Psoas muscle (tissue), 8 donors: ENCODE measurements around the gene SLC22A7. TPM values are rescaled to one million over a fixed set of nuclear protein-coding genes. Genes with fewer than 3 reads are reported as not detected.

Experiments used
- ATAC-seq, 4 donors: fragments of 200-7000 bp; cut with Tn5 transposase; one replicate each; pipeline ENCODE4 v1.9.1; 2020; ENCODE audit warnings: moderate library complexity in 3 of 4, mild to moderate bottlenecking in 2 of 4
- DNase-seq, 2 donors: peaks; one replicate each; pipeline ENCODE4 v3.0.0-alpha.2; 2020
- H3K27ac ChIP-seq: fragments of 200-600 bp; one replicate; pipeline ENCODE4 v1.8.0; 2022
- H3K27me3 ChIP-seq, 3 donors: fragments of 200-600 bp in 1 of 3; one replicate each; pipeline versions ENCODE4 v1.6.1 to v1.8.0; 2013 to 2022; ENCODE audit warnings: low read length in 2 of 3, mild to moderate bottlenecking in 2 of 3, moderate library complexity in 1 of 3; ENCODE audit not compliant: insufficient read depth in 3 of 3
- H3K36me3 ChIP-seq, 2 donors: fragments of 200-600 bp in 1 of 2; one replicate each; pipeline versions ENCODE4 v1.6.1 to v1.8.0; 2013 to 2022; ENCODE audit warnings: low read depth in 1 of 2, mild to moderate bottlenecking in 1 of 2, moderate library complexity in 1 of 2; ENCODE audit not compliant: insufficient read depth in 1 of 2
- H3K4me1 ChIP-seq: fragments of 200-600 bp; one replicate; pipeline ENCODE4 v1.8.0; 2022
- H3K4me3 ChIP-seq: fragments of 200-600 bp; one replicate; pipeline ENCODE4 v1.8.0; 2022; ENCODE audit warnings: mild to moderate bottlenecking
- H3K9me3 ChIP-seq: fragments of 200-600 bp; one replicate; pipeline ENCODE4 v1.8.0; 2022
- CTCF ChIP-seq: fragments of 200-600 bp; IDR thresholded peaks from one replicate; pipeline ENCODE4 v1.8.0; 2022; ENCODE audit warnings: antibody characterized with exemption
- WGBS, 3 donors: extraction: QIAGEN DNeasy Blood & Tissue Kit; methylation state at CpG; one replicate each; pipeline versions ENCODE4 v1.1.6 to v1.1.7; 2013; 5-methylcytosine and 5-hydroxymethylcytosine counted together
- intact Hi-C, 2 donors: fragments of 100-400 bp; cut with DNase I; formaldehyde crosslinking; loops; one replicate each; pipeline versions ENCODE4 v1.11.0 to v1.14.2; 2022
- polyA plus RNA-seq, 3 donors: library from polyadenylated mRNA; stranded (reverse); fragments of 200-250 nt; gene quantifications; one replicate each; pipeline ENCODE4 v1.2.3, GENCODE V29; 2013
- total RNA-seq, 4 donors: library from RNA; stranded (reverse); fragmentation: NEBNext Ultra II Directional in 2 of 4; extraction: Animal tissue kit (Norgen Biotek cat#: 25700) in 2 of 4; gene quantifications; one replicate each; pipeline versions ENCODE4 v1.2.1 to v1.2.4, GENCODE V29; 2021 to 2023
- donor health status: healthy with polysubstance abuse.
- donor health status: DM: no; HTN: no; CAD: no; lungs with moderate emphysema.
- donor health status: Bipolar disorder and iron deficiency.
- donor health status: healthy.
- donor health status: DM: yes; HTN: yes; CAD: no.
- donor health status: DM: no; HTN: no; CAD: no.
- donor health status: DM: no; HTN: no; CAD: no.
- donor health status: DM: yes; HTN: yes; CAD: no.

SLC22A7 gene
- total and polyA plus RNA-seq, 7 donors = not detected

DNA sequence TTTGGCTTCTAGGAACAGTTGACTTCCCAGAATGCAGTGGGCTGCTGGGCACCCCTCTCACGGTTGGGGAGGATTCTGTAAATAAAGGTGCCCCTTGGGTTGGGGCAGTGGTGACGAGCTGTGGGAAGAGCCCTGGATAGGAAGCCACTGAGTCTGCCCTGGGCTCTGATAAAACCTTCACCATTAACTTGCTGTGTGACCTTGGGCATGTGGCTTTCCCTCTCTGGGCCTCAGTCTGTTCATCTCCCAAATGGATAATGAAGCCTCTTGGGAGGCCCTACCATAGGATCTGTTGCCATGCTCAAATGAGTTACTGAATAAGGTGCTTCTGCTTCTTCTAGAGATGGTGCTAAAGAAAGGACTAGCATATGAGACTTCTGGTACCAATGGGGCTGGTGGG, 6.8 kb downstream of the SLC22A7 start:
- ATAC-seq = no peak
- intact Hi-C loops = no loop called here
- Histone ChIP-seq H3K4me1 (peaks cover 10% of the 10 kb centered on the region), H3K9me3 (no peaks in the 10 kb centered on the region), H3K27ac (no peak overlapping the region), H3K36me3 (no peaks in the 10 kb centered on the region), H3K4me3 (no peak overlapping the region), H3K27me3 (peaks cover 0 to 47% (median 0%) of the 10 kb centered on the region in 3 donors)
- no peak for DNase-seq
- no peak for TF ChIP-seq CTCF
- 72 to 77% (median 73%) methylated on average over 2 of the region's 2 CpGs for WGBS, 3 donors

GRCh38 chr6:43306086-43306485, 8.0 kb downstream of the SLC22A7 start:
- no peaks in the 10 kb centered on the region for H3K9me3 ChIP-seq
- intact Hi-C loops = no loop called here
- ATAC-seq (no peak), DNase-seq (no peak)
- no peak overlapping the region for H3K4me3 ChIP-seq
- no peak overlapping the region for H3K27ac ChIP-seq
- WGBS, 3 donors = 74 to 94% (median 83%) methylated on average over 7 of the region's 7 CpGs
- H3K36me3 ChIP-seq = no peaks in the 10 kb centered on the region
- H3K4me1 ChIP-seq = peaks cover 10% of the 10 kb centered on the region
- peaks cover 0 to 41% (median 0%) of the 10 kb centered on the region in 3 donors for H3K27me3 ChIP-seq
- TF ChIP-seq CTCF = no peak

- peaks cover 10% of the 10 kb centered on the region for H3K4me1 ChIP-seq
- H3K27ac ChIP-seq = no peak overlapping the region
- no peak for TF ChIP-seq CTCF
- ATAC-seq (peak in 1 of 4 donors; percentile 12), DNase-seq (no peak)
- H3K9me3 ChIP-seq = no peaks in the 10 kb centered on the region
- 80 to 83% (median 82%) methylated on average over 5 of the region's 5 CpGs for WGBS, 3 donors
- H3K27me3 ChIP-seq = peaks cover 0 to 37% (median 0%) of the 10 kb centered on the region in 3 donors
- no peaks in the 10 kb centered on the region for H3K36me3 ChIP-seq
- H3K4me3 ChIP-seq = no peak overlapping the region
- intact Hi-C loops = no loop called here
Measured at GRCh38 chr6:43307451-43308100, 9.5 kb downstream of the SLC22A7 start.

DNA sequence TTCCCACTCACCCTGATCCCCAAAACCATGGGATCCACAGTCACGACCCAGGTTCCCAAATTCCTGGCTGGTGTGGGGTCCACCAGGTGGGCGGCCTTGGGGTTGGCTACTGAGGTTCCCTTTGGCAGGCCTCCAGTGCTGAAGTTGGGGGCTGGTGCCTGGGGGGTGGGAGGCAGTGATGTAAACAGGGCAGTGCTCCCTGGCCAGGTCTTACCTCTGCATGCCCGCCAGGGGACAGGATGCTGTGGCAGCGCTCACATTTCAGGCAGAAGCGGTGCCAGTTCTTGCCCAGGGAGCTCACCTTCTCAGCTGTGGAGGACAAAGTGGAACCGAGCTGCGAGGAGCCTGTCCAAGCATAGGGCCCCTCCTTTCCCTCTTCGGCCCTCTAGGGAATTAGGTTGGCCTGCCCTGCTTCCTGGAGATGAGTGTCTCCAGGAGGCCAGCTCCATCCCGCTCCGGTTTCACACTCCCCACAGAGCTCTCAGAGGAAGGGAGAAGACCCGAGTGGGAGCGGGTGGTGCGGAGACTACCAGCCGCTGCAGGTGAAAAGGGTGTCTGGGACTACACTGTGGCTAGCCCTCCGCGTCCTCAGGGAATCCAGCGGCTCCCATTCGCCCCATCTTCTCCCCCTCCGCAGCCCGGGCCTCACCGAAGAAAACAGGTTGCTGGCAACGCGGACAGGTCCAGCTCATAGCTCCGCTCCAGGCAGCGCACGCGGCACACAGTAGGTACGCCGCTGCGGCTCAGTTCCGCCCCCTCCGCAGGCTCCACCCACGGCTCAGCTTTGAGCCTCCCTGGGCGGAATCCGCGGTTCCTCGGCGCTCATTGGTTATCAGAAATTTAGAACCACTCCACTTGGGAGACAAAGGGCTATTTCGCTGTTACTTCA, 10.3 kb downstream of the SLC22A7 start, which contains the start of gene CRIP3:
Gene CRIP3, minus strand, starts transcription at position 726 of the 889 bp plus-strand sequence. Its CDS starts 34 bp downstream, at position 692.
- 7 to 8% (median 7%) methylated on average over 36 to 39 of the region's 39 CpGs for WGBS, 3 donors

More for the DNA sequence above, 10.3 kb downstream of the SLC22A7 start, which contains the start of gene CRIP3:
- H3K9me3 ChIP-seq = no peaks in the 10 kb centered on the region
- peak within 1 kb of the TSS; percentile 62 for H3K4me3 ChIP-seq
- intact Hi-C loops = no loop called here
- H3K4me1 ChIP-seq = peaks cover 10% of the 10 kb centered on the region
- H3K27ac ChIP-seq = no peak within 1 kb of the TSS
- peaks cover 0 to 37% (median 0%) of the 10 kb centered on the region in 3 donors for H3K27me3 ChIP-seq
- H3K36me3 ChIP-seq = no peaks in the 10 kb centered on the region
- ATAC-seq = peak; percentile 38 to 66 (median 53)
- no peak for TF ChIP-seq CTCF
- DNase-seq = peak in 1 of 2 donors; percentile 64
